Measurements from ENCODE around the gene SLC17A9.

DNA sequence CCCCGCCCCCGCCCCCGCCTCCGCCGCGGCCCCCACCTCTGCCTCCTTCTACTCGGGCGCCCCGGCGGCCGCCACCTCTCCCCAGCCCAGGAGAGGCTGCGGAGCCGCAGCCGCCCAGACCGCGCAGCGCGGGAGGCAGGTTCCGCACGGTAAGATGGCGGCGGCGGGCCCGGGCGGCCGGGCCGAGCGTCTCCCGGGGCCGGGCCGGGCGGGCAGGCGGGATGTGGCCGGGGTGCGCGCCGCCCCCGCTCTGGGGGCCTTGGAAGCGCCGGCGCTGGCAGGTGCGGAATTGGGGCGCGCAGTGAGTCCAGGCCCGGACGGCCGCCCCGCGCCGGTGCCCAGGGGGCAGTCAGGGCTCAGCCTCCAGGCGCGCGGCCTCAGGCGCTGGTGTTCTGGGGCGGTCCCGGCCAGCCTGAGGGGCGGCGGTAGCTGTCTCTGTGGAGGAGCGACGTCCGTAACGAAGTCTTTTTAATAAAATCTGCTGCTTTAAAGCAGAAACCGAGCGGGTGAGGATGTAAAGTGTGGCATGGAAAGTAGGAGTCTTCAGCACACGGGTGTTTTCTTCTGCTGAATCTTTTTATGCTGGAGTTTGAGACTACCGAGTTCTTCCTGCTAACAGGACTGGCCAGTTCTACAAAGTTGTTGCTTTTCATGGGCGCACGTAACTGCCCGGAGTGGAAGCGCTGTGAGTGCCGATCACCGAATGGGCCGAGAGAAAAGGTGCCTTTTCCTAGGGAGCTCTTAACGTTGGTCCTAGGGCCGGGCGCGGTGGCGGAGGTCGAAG lies 14.2 kb upstream of the SLC17A9 start, which contains the start of gene GID8:
- TF ChIP-seq EZH2 (IDR thresholded peaks at IDR 0.05; ENCODE audit: insufficient read depth, poor library complexity, severe bottlenecking), result no peak
- no peak for TF ChIP-seq EZH2phosphoT487 (IDR thresholded peaks at IDR 0.05; ENCODE audit: insufficient read depth, low read depth)
